NCI-H2196 (cell line): ENCODE results near the gene KIN.
A peak's percentile ranks its signal among the peaks of the same experiment; 100 is the strongest.
"Not testable (repeated sequence)": the region's sequence is repeated elsewhere in the genome, so short reads cannot be mapped to it uniquely, and the experiment has no call there.

ENCODE experiments used
- DNase-seq: peaks from one replicate; lab custom pipeline; 2025; ENCODE audit not compliant: unreplicated experiment; lab: John Stamatoyannopoulos, UW

KIN gene

DNA sequence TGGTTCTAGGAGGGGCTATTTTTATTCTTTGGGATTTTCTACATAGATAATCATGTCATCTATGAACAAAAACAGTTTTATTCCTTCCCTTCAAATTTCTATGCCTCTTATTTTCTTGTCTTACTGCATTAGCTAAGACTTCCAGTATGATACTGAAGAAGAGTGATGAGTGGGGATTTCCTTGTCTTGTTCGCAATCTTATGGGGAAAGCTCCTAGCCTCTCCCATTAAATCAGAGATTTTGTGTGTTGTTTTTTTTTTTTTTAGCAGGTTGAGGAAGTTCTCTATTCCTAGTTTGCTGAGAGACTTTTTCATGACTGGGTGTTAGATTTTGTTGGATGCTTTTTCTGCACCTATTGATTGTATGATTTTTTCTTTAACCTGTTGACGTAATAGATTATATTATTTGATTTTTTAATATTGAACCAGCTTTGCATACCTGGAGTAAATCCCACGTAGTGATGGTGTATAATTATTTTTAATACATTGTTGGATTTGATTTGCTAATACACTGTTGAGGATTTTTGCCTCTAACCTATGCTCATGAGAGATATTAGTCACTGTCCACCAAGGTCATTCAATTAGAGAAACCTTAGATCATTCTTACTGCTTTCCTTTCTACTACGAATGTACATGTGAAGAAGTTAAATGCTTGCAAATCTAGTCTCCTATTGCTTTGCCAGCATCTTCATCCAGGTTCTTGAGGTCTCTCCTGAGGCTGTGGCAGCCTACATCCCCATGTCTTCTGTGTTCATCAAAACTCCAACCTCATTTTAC, 6.6 kb upstream of the KIN start:
- no peak for DNase-seq

DNA sequence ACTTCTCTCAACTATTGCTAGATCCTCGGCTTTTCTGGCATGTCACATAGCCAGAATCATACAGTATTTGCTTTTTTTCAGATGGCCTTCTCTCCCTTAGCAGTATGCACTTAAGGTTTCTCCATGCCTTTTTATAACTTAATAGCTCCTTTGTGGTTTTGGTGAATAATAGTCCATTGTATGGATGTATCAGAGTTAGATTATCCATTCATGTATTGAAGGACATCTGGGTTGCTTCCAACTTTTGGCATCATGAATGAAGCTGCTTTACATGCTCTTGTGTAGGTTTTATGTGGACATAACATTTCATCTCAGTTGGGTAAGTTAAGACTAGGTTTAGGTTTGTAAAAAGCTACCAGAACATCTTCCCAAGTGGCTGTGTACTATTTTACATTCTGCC, 4.7 kb upstream of the KIN start:
- no peak for DNase-seq

DNA sequence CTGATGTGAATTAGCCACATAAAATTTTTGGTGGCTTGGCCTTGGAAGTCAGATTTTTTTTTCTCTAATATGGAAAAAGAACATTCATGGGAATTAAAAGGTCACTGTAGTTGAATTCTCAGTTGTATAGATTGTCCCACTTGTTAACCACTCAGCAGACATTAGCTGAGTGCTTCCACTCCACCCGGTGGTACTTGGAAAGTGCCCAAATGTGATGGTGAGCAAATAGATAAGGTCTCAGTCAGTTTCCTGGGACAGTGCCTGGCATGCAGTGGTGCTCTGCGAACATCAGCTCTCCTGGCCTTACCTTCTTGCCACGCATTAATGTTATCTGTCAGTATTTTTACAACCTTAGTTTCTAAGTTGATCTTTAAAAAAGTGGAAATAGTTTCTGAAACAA, 1.6 kb upstream of the KIN start:
- DNase-seq: no peak

DNA sequence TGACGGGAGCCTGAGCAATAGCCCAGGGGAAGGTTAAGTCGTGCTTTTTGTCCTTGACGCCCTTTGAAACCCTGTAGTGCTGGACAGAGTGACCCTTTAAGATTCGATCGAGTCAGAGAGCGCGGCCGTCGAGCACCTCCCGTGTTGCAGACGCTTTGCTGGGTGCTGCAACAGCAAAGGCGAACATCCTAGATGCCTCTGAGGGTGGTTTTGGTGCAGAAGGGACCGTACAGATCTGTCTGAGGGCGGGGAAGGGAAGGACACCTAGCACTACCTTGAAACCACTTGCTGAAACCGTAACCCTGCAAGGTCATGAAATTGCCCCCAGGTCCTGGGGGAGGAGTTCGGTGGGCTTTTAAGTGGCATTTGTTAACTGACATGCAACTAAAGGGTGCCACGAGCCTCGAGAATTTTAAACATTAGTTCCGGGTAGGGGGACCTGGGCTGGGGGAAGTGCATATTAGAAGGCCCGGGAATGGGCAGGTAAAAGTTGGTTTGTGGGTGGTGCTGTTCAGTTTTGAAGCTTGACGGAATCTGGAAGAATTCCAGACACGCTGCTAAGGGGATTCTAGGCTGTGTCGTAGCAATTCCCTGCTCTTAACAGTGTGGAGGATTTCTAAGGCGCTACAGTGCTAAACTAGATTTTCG, 970 bp upstream of the KIN start:
- peak; percentile 2 for DNase-seq

DNA sequence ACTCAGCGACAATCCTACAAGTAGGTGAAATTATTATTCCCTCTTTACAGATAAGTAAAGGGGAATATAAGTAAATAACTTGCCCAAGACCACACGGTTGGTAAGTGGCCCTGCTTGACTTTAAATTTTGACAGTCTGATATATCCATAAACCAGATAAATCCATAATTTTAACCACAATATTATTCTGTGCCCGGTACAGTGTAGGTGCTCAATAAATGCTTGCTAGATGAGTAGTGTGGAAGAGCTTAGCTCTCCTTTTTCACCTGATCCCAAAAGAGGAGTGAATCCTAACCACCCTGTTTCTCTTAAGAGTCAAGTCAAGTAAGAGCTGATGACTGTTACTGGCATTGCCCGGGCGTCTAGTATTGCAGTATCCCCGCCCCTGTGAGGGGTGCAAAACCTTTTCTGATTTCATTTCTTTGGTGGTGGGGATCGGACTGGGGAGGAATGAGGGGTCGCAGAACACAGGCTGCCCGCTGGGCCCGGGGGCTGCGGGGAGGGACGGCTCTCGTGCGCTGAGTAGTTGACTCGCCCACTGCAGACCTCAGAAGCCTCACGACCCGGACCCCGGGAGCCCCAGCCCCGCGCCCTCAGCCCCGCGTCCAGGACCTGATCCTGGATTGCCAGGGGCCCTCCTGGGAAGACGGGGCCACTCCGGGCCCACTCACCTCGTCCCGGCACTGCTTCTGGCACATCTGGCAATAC, 490 bp downstream of the KIN start:
- no peak for DNase-seq

DNA sequence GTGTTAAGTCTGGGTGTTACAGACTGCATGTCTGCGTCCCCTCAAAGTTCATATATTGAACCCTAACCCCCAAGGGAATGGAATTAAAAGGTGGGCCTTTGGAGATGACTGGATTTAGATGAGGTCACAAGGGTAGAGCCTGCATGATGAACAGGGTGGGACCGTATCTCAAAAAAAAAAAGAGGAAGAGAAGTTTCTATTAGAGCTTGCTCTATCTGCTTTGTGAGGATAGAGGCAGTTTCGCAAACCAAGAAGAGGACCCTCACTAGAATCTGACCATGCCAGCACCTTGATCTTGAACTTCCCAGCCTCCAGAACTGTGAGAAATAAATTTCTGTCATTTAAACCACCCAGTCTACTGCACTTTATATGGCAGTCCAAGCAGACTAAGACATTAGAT, 1.4 kb downstream of the KIN start:
- no peak for DNase-seq

DNA sequence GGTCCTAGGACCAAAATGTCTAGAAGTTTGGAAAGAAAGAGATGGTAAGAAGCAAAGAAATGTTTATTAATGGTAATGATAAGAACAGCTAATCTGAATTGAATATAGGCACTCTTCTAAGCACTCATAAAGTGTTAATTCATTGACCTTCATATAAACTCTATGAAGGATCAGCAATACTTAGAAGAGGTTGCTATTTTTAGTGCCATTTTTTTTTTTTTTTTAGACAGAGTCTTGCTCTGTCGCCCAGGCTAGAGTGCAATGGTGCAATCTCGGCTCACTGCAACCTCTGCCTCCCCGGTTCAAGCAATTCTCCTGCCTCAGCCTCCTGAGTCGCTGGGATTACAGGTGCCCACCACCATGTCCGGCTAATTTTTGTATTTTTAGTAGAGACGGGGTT, 5.6 kb downstream of the KIN start:
- not testable (repeated sequence) for DNase-seq

DNA sequence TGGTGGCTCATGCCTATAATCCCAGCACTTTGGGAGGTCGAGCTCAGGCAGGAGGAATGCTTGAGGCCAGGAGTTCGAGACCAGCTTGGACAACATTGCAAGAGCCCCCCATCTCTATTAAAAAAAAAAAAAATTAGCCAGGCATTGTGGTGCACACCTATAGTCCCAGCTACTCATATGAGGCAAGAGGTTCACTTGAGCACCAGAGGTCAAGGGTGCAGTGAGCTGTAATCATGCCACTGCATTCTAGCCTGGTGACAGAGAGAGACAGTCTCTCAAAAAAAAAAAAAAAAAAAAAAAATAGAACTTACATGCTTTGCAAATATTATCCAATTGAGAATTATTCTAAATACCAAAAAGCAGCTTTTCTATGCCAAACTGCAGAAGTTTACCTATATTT, 11.0 kb downstream of the KIN start:
- no peak for DNase-seq

DNA sequence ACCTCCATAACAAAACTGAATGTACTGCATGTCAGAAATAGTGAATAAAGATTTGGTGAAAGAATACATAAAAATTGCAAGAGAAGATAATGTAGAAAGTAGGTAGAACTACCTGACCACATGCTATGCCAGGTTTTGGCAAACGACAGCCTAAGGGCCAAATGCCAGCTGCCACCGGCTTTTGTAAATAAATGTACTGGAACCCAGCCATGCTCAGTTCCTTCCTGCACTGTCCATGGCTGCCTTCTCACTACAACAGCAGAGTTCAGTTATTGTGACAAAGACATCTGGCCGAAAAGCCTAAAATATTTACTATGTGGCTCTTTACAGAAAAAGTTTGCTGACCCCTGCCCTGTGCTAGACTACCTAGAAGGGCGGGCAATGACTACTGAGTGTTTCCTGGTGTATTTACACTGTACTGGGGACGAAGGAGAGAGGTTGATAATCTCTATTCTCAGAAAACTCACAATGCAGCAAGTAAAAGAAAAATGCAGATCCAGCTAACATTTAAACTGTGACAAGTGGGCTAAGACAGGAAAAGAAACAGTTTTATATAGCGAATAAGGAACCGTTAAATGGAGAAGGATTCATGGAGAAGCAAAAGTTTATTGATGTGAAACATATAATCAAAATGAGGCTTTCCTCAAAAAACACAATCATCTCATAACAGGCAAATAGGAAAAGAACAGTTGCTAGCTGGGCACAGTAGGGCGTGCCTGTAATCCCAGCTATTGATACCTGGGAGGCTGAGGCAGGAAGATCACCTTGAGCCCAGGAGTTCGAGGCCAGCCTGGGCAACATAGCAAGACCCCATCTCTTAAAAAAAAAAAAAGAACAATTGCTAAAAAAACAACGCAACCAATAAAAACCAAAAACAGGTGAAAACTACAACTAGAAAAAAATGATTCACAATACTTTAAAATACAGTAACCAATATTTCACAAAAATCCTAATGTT, 13.7 kb downstream of the KIN start:
- DNase-seq: peak; percentile 54

DNA sequence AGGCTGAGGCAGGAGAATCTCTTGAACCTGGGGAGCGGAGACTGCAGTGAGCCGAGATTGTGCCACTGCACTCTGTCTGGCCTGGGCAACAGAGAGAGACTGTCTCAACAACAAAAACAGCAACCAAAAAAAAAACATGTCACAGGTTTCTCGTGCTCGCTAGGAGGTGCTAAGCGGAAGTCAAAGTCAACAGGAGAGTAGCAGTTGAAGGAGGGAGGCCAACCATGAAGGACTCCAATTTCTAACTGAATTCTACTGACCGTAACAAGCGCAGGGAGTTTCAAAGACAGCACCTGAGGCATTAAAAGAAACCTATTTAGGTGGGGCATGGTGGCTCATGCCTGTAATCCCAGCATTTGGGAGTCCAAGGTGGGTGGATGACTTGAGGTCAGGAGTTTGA, 19.4 kb downstream of the KIN start:
- no peak for DNase-seq

DNA sequence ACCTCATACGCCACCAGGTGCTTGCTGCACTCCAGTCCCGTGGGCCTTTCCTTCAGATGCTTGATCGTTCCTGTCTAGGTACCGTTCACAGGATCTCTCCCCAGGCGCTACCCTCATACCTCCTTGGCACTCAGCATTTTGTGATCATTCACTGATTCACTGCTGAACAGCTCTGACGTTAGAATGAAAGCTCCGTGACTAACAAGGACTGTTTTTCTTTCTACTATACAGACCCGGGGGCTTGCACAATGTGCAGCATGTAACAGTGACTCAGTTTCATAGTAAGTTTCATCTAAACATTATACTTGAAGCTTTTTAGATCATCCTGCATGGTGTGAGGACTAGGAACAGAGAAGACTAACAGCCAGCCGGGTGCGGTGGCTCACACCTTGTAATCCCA, 20.6 kb downstream of the KIN start:
- no peak for DNase-seq

DNA sequence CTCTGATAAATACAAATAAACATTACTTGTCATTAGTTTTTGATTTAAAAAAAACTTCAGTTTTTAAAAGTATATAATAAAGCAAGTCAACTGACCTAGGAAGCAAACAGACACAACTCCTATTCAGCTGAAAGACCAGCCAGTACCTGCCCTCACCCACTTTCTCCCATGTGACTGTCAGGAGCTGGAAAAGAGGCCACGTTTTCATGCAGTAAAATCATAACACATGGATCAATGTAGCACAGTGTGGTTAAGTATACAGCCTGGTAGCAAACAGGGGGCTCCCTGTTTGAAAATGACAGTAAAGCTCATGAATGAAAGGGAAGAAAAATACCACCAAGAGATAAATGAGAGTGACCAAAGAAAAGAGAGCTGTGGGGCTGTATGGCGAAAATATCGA, 21.6 kb downstream of the KIN start:
- DNase-seq: no peak

DNA sequence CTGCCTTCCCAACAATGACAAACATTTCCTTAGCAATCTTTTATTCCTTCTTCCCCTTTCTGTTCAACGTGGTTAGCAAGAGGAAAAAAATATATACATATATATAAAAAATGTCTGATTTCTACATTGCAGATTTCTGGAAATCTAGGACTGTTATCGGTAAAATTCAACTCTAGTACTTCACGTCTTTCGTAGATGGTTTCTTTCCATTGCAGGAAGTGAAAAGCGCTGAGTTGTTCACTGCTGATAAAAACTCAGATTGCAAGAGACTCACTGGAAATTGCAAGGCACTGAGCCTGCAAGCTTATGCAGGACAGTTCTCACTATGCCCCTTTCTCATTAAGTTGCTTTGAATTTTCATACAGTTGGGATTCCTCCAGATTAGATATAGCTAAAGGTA, 23.9 kb downstream of the KIN start:
- no peak for DNase-seq

DNA sequence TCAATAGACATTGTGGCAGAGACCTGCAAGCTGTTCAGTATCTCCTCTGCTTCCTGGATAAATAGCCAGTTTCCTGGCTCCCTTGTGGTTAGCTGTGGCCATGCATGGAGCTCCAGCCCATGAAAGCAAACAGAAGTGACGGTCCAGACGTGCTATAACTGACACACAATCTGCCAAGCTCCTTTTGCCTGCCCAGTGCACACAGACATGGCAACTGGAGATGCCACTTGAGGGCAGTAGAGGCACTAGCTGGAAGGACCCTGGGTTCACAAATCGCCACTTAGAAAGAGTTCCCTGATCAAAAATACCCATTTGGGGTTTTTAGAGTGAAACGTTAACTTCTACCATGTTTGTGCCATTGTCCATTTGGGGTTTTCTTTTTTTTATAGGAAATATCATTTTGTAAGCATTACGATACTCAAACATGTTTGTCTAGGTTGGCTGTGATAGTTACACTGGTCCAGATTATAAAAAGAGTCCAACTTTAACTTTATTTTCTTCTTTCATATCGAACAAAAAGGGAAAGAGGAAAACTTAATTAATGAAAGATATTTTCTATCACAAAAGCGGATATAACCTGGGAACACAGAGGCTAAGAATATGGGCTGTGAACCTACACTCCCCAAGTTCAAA, 31.3 kb downstream of the KIN start:
- peak; percentile 41 for DNase-seq

DNA sequence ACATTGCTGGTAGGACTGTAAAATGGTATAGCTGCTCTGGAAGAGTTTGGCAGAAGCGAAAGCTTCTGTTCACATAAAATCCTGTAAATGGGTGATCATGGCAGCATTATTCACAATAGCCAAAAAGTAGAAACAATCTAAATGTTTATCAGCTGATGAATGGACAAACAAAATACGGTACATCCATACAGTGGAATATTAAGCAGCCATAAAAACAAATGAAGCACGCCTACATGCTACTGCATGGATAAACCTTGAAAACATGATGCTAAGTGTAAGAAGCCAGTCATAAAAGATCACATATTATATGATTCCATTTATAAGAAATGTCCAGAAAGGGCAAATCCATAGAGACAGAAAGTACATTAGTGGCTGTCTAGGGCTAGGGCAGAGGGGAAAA, 32.7 kb downstream of the KIN start:
- no peak for DNase-seq

DNA sequence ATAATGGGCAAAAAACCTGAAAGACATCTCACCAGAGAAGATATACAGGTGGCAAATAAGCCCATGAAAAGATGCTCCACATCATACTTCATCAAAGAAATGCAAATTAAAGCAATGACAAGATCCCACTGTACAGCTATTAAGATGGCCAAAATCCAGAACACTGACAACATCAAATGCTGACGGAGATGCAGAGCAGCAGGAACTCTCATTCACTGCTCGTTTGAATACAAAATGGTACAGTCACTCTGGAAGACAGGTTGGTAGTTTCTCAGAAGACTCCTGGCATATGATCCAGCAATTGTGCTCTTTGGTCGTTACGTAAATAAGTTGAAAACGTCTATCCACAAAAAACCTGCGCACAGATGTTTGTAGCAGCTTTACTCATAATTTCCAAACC, 35.5 kb downstream of the KIN start:
- no peak for DNase-seq

DNA sequence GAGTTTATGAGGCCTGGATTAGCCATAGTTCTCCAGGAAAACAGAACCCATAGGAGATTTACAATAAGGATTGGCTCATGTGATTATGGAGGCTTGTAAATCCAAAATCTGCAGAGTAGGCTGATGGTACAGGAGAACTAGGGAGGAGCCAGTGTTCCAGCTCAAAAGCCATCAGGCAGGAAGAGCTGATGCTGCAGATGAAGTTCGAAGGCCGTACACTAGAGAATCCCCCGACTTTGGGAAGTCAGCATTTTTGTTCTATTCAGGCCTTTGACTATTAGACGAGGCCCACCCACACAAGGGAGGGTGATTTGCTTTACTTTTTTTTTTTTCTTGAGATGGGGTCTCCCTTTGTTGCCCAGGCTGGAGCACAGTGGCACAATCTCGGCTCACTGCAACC, 37.6 kb downstream of the KIN start:
- no peak for DNase-seq

DNA sequence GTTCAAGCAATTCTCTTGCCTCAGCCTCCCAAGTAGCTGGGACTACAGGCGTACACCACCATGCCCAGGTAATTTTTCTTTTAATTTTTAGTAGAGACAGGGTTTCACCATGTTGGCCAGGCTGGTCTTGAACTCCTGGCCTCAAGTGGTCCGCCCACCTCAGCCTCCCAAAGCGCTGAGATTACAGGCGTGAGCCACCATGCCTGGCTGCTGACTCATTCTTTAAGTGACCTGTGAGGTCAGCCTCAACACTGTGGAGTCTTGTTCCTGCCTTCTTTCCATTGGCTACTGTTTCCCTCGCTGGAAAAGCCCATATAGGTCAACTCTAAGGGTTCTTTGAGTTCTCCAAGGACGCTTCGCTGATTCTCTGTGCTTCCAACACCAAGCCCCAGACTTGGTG, 39.2 kb downstream of the KIN start:
- not testable (repeated sequence) for DNase-seq

DNA sequence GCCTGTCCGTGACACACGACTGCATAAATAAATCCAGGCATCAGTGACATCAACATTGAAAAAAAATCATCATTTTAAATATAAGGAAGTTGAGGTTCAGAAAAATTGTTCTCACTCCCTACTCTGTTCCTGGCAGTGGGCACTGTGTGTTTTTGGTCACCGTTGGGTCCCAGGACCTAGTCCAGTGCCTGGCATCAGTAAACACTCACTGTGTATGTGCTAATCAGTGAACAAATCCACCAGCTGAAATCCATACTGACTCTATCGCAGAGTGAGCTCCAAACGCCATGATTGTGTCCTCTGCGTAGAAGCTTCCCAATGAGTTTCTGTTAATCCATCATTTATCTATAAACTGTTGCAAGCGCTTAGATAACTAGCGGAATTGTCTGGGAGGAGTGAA, 43.5 kb downstream of the KIN start:
- DNase-seq: no peak

DNA sequence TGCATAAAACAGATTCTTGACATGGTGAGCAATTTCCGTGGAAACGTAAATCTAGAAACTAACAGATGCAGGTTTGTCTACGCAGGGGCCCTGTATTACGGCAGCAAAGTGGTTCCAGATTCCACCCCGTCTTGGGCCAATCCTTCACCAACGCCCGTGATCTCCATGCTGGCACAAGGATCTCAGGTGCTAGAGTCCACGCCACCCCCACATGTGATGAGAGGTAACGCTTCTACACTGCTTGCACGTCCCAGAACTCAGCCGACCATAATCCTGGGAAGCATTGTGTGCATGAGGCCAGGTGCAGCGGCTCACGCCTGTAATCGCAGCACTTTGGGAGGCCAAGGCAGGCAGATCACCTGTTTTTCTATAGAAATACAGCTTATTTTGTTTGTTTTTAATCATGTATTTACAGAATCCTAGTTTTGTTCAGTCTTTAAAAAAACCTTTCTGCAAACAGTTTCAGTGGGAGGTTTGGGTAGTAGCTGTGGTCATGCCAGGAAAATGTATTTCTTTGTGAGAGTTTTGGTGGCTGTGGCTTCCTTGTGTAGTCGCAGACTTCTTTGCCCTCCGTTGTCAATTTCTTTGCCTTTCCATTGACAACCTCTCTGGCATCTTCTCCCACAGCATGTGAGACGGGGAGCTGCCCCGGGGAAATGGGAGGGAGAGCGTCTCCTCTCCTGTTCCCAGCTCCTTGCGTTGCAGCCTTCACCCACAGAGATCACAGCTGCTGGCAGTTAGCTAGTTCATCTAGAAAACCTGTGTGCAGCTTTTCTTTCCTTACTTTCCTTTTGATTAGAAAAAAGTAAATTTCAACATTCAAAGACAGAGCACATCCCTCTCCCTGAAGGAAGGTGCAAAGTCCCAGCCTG, 49.0 kb downstream of the KIN start:
- DNase-seq: no peak
